ENCODE results near the gene ZNF622.

ZNF622 gene

DNA sequence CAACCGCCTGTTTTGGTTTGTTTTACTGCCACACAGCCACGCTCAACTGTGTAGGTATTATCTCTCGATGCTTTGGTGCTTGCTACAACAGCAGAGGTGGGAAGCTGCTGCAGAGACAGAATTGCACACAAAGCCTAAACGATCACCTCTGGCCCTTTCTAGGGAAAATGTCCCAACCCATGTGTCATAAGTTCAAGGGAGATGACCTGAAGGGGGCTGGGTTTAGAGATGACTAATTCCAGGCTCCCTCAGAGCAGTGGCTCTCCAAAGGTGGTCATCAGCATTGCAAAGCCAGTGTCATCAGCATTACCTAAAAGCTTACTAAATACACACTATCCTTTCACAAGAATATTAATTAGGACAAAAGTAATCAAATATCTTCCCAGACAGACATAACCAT lies 10.9 kb downstream of the ZNF622 start:
- no peak overlapping the region for H3K27ac ChIP-seq (ENCODE audit: extremely low read depth, low read depth, low read length)
- TF ChIP-seq, protein P1, sequence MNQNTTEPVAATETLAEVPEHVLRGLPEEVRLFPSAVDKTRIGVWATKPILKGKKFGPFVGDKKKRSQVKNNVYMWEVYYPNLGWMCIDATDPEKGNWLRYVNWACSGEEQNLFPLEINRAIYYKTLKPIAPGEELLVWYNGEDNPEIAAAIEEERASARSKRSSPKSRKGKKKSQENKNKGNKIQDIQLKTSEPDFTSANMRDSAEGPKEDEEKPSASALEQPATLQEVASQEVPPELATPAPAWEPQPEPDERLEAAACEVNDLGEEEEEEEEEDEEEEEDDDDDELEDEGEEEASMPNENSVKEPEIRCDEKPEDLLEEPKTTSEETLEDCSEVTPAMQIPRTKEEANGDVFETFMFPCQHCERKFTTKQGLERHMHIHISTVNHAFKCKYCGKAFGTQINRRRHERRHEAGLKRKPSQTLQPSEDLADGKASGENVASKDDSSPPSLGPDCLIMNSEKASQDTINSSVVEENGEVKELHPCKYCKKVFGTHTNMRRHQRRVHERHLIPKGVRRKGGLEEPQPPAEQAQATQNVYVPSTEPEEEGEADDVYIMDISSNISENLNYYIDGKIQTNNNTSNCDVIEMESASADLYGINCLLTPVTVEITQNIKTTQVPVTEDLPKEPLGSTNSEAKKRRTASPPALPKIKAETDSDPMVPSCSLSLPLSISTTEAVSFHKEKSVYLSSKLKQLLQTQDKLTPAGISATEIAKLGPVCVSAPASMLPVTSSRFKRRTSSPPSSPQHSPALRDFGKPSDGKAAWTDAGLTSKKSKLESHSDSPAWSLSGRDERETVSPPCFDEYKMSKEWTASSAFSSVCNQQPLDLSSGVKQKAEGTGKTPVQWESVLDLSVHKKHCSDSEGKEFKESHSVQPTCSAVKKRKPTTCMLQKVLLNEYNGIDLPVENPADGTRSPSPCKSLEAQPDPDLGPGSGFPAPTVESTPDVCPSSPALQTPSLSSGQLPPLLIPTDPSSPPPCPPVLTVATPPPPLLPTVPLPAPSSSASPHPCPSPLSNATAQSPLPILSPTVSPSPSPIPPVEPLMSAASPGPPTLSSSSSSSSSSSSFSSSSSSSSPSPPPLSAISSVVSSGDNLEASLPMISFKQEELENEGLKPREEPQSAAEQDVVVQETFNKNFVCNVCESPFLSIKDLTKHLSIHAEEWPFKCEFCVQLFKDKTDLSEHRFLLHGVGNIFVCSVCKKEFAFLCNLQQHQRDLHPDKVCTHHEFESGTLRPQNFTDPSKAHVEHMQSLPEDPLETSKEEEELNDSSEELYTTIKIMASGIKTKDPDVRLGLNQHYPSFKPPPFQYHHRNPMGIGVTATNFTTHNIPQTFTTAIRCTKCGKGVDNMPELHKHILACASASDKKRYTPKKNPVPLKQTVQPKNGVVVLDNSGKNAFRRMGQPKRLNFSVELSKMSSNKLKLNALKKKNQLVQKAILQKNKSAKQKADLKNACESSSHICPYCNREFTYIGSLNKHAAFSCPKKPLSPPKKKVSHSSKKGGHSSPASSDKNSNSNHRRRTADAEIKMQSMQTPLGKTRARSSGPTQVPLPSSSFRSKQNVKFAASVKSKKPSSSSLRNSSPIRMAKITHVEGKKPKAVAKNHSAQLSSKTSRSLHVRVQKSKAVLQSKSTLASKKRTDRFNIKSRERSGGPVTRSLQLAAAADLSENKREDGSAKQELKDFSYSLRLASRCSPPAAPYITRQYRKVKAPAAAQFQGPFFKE (tag by site-specific recombination; IDR thresholded peaks at IDR 0.05; ENCODE audit: borderline replicate concordance): no peak
- no peak for TF ChIP-seq ZNF830 (tag by site-specific recombination; IDR thresholded peaks at IDR 0.05; ENCODE audit: low read depth)
- TF ChIP-seq, protein P2, sequence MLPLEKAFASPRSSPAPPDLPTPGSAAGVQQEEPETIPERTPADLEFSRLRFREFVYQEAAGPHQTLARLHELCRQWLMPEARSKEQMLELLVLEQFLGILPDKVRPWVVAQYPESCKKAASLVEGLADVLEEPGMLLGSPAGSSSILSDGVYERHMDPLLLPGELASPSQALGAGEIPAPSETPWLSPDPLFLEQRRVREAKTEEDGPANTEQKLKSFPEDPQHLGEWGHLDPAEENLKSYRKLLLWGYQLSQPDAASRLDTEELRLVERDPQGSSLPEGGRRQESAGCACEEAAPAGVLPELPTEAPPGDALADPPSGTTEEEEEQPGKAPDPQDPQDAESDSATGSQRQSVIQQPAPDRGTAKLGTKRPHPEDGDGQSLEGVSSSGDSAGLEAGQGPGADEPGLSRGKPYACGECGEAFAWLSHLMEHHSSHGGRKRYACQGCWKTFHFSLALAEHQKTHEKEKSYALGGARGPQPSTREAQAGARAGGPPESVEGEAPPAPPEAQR (tag by site-specific recombination; IDR thresholded peaks at IDR 0.05): no peak
- no peak overlapping the region for H3K4me3 ChIP-seq (ENCODE audit: low read depth, low read length)
- POLR2A ChIA-PET: interaction anchor here (0.6 kb wide), 1 partner anchor 8 kb away, joined by 3 read pairs; no protein-coding TSS in a partner anchor
- no peaks in the 10 kb centered on the region for H3K9me3 ChIP-seq (ENCODE audit: control insufficient read depth, insufficient read depth, low read depth, low read length)
- peaks cover 69 to 91% of the 10 kb centered on the region in 2 experiments for H3K36me3 ChIP-seq (ENCODE audit: control insufficient read depth in 2 of 2, insufficient read depth in 1 of 2, low read length in 2 of 2)
- no peaks in the 10 kb centered on the region for H3K4me1 ChIP-seq (ENCODE audit: control insufficient read depth, insufficient read depth, low read length)
- CTCF ChIA-PET: interaction anchor here (0.7 to 10.9 kb wide), 9 partner anchors 26 to 736 kb away, joined by 3 to 137 read pairs (median 4); no protein-coding TSS in a partner anchor

DNA sequence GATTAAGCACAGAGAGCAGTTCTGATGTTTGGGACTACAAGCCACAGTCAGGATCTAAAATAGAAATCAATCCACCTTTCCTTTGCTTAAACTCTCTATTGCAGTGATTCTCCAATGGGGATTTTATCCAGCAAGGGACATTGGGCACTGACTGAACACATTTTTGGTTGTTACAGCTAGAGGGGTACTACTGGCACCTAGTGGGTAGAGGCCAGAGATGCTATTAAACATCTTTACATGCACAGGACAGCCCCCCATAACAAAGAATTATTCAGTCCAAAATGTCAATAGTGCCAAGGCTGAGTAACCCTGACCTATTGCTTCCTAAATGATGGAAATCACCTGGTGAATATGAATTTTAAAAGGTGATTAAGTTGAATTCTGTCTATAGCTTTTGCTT lies 12.0 kb downstream of the ZNF622 start:
- CTCF ChIA-PET: interaction anchor here (0.6 to 10.9 kb wide), 5 partner anchors 106 to 737 kb away, joined by 3 to 137 read pairs (median 3); no protein-coding TSS in a partner anchor
- POLR2A ChIA-PET: no interaction called here
- H3K4me1 ChIP-seq (ENCODE audit: control insufficient read depth, insufficient read depth, low read length): no peaks in the 10 kb centered on the region

DNA sequence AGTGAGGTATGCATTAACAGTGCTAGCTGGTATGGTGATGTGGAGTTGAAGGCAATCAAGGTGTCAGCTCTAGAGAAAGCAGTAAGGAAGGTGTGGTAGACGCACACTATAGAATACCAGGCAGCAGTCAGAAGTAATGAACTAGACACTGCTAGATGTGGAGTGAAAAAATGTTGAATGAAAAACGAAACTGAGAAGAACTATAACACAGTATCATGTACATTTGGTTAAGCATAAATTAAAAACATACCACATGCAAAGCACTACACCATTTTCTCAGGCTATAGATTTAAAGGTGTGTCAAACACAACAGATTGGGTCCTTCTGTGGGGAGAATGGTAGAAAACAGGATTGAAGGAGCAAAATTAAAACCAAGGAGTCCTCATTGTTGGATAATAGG lies 15.4 kb downstream of the ZNF622 start:
- CTCF ChIA-PET: interaction anchor here (0.6 kb wide), 1 partner anchor 737 kb away, joined by 3 read pairs; no protein-coding TSS in a partner anchor
- H3K4me3 ChIP-seq (ENCODE audit: low read depth, low read length): no peak overlapping the region
- POLR2A ChIA-PET: no interaction called here
- H3K4me1 ChIP-seq (ENCODE audit: control insufficient read depth, insufficient read depth, low read length): no peaks in the 10 kb centered on the region
- peaks cover 53 to 73% of the 10 kb centered on the region in 2 experiments for H3K36me3 ChIP-seq (ENCODE audit: control insufficient read depth in 2 of 2, insufficient read depth in 1 of 2, low read length in 2 of 2)
- H3K9me3 ChIP-seq (ENCODE audit: control insufficient read depth, insufficient read depth, low read depth, low read length): no peaks in the 10 kb centered on the region
- no peak overlapping the region for H3K27ac ChIP-seq (ENCODE audit: extremely low read depth, low read depth, low read length)
- TF ChIP-seq BCL11B (tag by site-specific recombination; IDR thresholded peaks at IDR 0.05; ENCODE audit: low read depth): no peak
- TF ChIP-seq ZNF404 (tag by site-specific recombination; IDR thresholded peaks at IDR 0.05): no peak
- TF ChIP-seq, protein P3, sequence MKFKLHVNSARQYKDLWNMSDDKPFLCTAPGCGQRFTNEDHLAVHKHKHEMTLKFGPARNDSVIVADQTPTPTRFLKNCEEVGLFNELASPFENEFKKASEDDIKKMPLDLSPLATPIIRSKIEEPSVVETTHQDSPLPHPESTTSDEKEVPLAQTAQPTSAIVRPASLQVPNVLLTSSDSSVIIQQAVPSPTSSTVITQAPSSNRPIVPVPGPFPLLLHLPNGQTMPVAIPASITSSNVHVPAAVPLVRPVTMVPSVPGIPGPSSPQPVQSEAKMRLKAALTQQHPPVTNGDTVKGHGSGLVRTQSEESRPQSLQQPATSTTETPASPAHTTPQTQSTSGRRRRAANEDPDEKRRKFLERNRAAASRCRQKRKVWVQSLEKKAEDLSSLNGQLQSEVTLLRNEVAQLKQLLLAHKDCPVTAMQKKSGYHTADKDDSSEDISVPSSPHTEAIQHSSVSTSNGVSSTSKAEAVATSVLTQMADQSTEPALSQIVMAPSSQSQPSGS (tag by site-specific recombination; IDR thresholded peaks at IDR 0.05; ENCODE audit: low read depth): no peak
- TF ChIP-seq ZNF335 (tag by site-specific recombination; conservative IDR thresholded peaks at IDR 0.05): no peak
- TF ChIP-seq, protein P4, sequence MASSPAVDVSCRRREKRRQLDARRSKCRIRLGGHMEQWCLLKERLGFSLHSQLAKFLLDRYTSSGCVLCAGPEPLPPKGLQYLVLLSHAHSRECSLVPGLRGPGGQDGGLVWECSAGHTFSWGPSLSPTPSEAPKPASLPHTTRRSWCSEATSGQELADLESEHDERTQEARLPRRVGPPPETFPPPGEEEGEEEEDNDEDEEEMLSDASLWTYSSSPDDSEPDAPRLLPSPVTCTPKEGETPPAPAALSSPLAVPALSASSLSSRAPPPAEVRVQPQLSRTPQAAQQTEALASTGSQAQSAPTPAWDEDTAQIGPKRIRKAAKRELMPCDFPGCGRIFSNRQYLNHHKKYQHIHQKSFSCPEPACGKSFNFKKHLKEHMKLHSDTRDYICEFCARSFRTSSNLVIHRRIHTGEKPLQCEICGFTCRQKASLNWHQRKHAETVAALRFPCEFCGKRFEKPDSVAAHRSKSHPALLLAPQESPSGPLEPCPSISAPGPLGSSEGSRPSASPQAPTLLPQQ (tag by site-specific recombination; IDR thresholded peaks at IDR 0.05): no peak
- no peak for TF ChIP-seq ZNF629 (tag by site-specific recombination; IDR thresholded peaks at IDR 0.05)
- no peak for TF ChIP-seq ZNF521 (tag by site-specific recombination; IDR thresholded peaks at IDR 0.05)
- TF ChIP-seq SP7 (tag by site-specific recombination; IDR thresholded peaks at IDR 0.05): no peak

More for the DNA sequence above, 12.0 kb downstream of the ZNF622 start:
- Histone ChIP-seq H3K4me3 (ENCODE audit: low read depth, low read length) (no peak overlapping the region), H3K9me3 (ENCODE audit: control insufficient read depth, insufficient read depth, low read depth, low read length) (no peaks in the 10 kb centered on the region), H3K27ac (ENCODE audit: extremely low read depth, low read depth, low read length) (no peak overlapping the region), H3K36me3 (ENCODE audit: control insufficient read depth in 2 of 2, insufficient read depth in 1 of 2, low read length in 2 of 2) (peaks cover 76 to 92% of the 10 kb centered on the region in 2 experiments)
- TF ChIP-seq ZNF529 (tag by site-specific recombination; IDR thresholded peaks at IDR 0.05; ENCODE audit: insufficient replicate concordance) (no peak), TRIM28 (IDR thresholded peaks at IDR 0.05; ENCODE audit: borderline replicate concordance, low read length) (no peak), GLI2 (tag by site-specific recombination; IDR thresholded peaks at IDR 0.05; ENCODE audit: borderline replicate concordance, low read depth) (no peak), ZNF239 (tag by site-specific recombination; IDR thresholded peaks at IDR 0.05) (no peak), ZNF501 (tag by site-specific recombination; IDR thresholded peaks at IDR 0.05) (no peak), ZNF391 (tag by site-specific recombination; IDR thresholded peaks at IDR 0.05; ENCODE audit: borderline replicate concordance, low read depth) (no peak), BCL11B (tag by site-specific recombination; IDR thresholded peaks at IDR 0.05; ENCODE audit: low read depth) (no peak)
- TF ChIP-seq, protein P5, sequence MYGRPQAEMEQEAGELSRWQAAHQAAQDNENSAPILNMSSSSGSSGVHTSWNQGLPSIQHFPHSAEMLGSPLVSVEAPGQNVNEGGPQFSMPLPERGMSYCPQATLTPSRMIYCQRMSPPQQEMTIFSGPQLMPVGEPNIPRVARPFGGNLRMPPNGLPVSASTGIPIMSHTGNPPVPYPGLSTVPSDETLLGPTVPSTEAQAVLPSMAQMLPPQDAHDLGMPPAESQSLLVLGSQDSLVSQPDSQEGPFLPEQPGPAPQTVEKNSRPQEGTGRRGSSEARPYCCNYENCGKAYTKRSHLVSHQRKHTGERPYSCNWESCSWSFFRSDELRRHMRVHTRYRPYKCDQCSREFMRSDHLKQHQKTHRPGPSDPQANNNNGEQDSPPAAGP (tag by site-specific recombination; IDR thresholded peaks at IDR 0.05): no peak
- TF ChIP-seq, protein P4 (tag by site-specific recombination; IDR thresholded peaks at IDR 0.05): no peak

Data from HEK293 (cell line).